Adrenal gland (tissue), 5 donors: ENCODE results near the gene WDR31.

Source experiments
- CTCF ChIP-seq, 6 experiments: fragments of 450-650 bp in 4 of 6; fragments of 200-600 bp in 2 of 6; sonication (generic) in 1 of 6; IDR thresholded peaks; 1 replicate in 5 of 6; 2 replicates in 1 of 6; pipeline versions ENCODE4 v1.5.1 to v1.8.0; 2016 to 2021; ENCODE audit warnings: antibody characterized with exemption in 6 of 6, mild to moderate bottlenecking in 2 of 6, moderate library complexity in 1 of 6
- POLR2A ChIP-seq, 2 donors: fragments of 450-650 bp; IDR thresholded peaks; one replicate each; pipeline ENCODE4 v1.6.1; 2017; ENCODE audit warnings: antibody characterized with exemption in 2 of 2, mild to moderate bottlenecking in 2 of 2, moderate library complexity in 1 of 2
- donor health status: DM: no; HTN: no; CAD: no.

- TF ChIP-seq CTCF (IDR thresholded peaks at IDR 0.05), result no peak
- TF ChIP-seq POLR2A (IDR thresholded peaks at IDR 0.05), result no peak
These were observed 15.0 kb upstream of the WDR31 start for GRCh38 chr9:113355040-113355596.
